Measurements from ENCODE around the gene TBCD.

GRCh38 chr17:82805254-82805653 is 53.4 kb downstream of the TBCD start:
- no peak for TF ChIP-seq CTCF (conservative IDR thresholded peaks at IDR 0.05; ENCODE audit: low read depth, low read length)
- no peak for TF ChIP-seq EZH2 (IDR thresholded peaks at IDR 0.05; ENCODE audit: low read length, unreplicated experiment)
